Right lobe of liver (tissue), 4 donors: ENCODE data around the gene ROR2.

Experiments
- POLR2A ChIP-seq: fragments of 450-650 bp; IDR thresholded peaks from one replicate; pipeline ENCODE4 v1.6.1; 2017; ENCODE audit warnings: antibody characterized with exemption, mild to moderate bottlenecking
- TF ChIP-seq, protein P1 (sequence below), 4 donors: fragments of 200-600 bp in 3 of 4; fragments of 450-650 bp in 1 of 4; IDR thresholded peaks; one replicate each; pipeline versions ENCODE4 v1.5.1 to v1.8.0; 2016 to 2022; ENCODE audit warnings: antibody characterized with exemption in 4 of 4, mild to moderate bottlenecking in 2 of 4
- donor health status: DM: no; HTN: no; CAD: no.
- donor health status: DM: no; HTN: no; CAD: no.
- donor health status: DM: no; HTN: yes; CAD: no.

DNA sequence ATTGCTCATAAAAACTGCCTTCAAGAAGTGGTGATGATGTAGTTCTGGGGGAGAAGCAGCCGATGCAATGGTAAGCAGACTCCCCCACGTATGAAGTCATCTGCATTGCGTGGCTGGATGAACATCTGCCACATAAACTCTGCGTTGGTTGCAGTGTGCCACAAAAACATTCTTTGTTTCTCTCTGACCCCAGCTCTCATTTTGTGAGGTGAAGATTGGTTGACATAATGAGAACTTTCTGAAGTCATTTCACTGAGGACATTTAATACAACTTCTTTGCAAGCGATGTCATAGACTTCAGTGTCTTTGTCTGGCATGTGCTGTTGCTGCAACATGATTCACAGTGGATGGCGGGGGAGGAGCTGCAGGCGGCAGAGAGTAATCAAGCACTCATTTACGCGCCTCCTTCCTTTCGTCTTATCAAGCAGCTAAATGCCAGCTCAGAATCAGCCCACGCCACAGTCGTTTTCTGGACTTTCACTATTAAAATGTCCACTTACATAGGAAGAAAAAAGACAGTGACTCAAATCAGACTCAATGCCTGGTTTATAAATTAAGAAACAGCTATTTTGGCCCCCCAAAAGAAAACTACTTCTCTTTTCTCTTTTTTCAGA lies 434.8 kb downstream of the ROR2 start:
- TF ChIP-seq, protein P1, sequence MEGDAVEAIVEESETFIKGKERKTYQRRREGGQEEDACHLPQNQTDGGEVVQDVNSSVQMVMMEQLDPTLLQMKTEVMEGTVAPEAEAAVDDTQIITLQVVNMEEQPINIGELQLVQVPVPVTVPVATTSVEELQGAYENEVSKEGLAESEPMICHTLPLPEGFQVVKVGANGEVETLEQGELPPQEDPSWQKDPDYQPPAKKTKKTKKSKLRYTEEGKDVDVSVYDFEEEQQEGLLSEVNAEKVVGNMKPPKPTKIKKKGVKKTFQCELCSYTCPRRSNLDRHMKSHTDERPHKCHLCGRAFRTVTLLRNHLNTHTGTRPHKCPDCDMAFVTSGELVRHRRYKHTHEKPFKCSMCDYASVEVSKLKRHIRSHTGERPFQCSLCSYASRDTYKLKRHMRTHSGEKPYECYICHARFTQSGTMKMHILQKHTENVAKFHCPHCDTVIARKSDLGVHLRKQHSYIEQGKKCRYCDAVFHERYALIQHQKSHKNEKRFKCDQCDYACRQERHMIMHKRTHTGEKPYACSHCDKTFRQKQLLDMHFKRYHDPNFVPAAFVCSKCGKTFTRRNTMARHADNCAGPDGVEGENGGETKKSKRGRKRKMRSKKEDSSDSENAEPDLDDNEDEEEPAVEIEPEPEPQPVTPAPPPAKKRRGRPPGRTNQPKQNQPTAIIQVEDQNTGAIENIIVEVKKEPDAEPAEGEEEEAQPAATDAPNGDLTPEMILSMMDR (IDR thresholded peaks at IDR 0.05): no peak
- no peak for TF ChIP-seq POLR2A
